Stimulated activated CD4-positive, alpha-beta T cell treated with anti-CD3 and anti-CD28 coated beads, Interleukin-4, amount 100 ng/mL, for 4 hours (primary cell): ENCODE data around the gene TNFAIP8L1.

Experiments
- DNase-seq, 2 experiments: peaks; one replicate each; pipeline ENCODE4 v3.0.0-alpha.2; 2020

The TNFAIP8L1 gene

DNA sequence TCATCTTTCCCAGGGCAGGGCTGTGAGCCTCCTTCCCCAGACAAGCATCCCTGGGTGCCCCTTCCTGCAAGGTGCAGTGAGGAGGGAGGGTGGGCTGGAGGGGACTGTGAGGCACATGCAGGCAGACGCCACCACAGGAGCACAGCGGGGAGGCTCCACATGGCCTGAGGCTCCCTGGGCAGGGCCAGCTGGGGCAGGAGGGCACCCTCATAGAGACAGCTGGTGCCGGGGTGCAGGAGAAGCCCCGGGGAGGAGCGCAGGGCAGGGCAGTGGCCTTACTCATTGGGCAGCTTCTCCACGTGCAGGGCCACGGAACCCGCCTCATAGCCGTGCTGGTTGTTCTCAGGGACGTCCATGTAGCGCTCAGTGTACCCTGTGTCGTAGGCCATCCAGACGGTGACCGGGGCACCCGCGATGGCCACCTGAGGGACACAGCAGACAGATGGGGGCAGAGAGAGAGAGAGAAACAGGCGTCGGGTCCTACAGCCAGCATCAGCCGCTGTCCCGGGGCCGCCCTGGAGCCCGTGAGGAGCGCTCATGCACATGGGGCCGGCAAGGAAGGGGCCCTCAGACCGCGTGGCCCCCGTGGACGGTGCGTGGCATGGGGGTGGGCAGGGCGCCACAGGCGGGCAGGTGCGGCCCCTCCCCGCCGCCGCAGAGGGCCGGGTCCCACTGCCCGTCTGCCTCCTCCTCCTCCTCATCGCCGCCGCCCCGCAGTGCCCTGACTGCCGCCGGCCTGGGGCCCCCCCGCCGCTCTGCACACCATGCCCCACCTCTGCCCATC is 43.3 kb downstream of the TNFAIP8L1 start:
- no peak for DNase-seq

- no peak for DNase-seq
These were observed 45.2 kb downstream of the TNFAIP8L1 start for GRCh38 chr19:4684312-4685095.

DNA sequence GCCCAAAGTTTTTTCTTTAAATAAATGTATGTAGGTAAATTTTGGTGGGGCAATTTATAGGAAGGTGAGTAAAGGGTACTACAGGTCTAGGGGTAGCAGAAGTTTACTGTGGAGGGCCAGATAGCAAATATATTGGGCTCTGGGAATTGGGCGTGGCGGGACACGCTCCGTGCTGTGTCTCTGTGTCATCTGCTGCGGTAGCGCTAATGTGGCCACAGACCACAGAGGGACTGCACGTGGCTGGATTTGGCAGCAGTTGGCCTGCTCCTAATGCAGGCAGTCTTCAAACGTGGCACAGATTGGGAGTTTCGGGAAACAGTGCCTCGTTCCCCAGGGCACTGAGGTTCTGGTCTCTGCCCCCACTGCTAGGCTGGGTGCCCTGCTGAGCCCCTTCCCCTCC is 47.4 kb downstream of the TNFAIP8L1 start:
- DNase-seq, result no peak

- no peak for DNase-seq
These were observed 48.1 kb downstream of the TNFAIP8L1 start for GRCh38 chr19:4687396-4687795.

- DNase-seq, result no peak
These were observed 49.3 kb downstream of the TNFAIP8L1 start for GRCh38 chr19:4688587-4688986.

GRCh38 chr19:4689403-4689802 is 50.1 kb downstream of the TNFAIP8L1 start:
- DNase-seq, result no peak

DNA sequence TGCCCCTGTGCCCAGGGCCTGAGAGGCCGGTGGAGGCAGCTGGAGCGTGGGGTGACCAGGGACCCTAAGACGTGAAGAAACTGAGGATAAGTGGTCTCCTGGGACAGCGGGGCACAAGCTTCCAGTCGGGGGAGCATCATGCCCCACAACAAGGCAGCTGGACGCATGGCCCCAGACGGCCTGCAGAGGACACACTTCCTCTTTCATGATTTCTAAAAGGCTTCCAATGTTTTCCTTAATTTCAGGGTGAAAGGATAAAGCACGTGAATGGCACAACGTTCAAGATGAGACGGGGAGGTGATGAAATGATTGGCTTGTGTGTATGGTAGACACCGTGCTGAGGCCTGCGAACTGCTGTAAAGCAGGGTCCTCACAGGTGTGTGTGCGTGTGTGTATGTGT is 51.0 kb downstream of the TNFAIP8L1 start:
- DNase-seq, result no peak

- no peak for DNase-seq
These were observed 52.1 kb downstream of the TNFAIP8L1 start for GRCh38 chr19:4691373-4691772.

DNA sequence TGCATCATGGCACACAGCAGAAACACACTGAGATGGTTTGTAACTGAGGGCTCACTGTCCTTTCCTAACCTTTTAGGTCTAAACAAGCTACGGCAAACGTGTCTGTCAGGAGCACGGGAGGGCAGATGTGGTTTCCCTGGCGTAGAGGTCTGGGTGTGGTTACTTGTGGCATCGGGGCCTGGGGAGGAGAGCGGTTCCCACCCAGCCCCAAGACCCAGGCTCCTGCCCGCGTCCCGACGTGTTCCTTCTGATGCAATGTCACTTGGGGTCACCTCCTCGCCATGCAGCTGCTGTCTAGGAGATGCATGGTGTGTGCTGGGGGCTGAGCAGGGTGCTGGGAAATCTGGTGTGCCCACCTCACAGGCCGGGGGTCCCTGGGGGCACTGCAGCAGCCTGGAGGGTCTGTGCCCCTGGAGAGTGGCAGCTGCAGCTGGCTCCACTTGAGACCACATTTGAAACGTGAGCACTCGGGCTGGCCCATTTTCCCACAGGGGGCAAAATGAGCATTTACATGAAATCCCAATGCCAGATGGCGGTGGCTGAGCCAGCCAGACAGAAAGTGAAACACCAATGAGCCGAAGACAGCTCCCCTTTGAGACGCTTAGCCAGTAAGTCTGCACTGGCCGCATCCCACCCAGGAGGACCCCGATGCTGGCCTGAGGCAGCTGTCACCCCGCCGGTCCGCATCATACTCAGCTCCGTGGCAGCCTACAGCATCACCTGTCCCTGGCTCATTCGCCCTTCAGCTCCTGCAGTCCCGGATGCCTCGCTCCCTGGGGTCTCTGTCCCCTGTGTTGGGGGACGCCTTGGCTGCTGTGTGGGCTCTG is 53.1 kb downstream of the TNFAIP8L1 start:
- no peak for DNase-seq

GRCh38 chr19:4693078-4693350 is 53.7 kb downstream of the TNFAIP8L1 start:
- DNase-seq, result no peak

- no peak for DNase-seq
These were observed 54.3 kb downstream of the TNFAIP8L1 start for GRCh38 chr19:4693471-4694121.

- DNase-seq, result no peak
These were observed 55.1 kb downstream of the TNFAIP8L1 start for GRCh38 chr19:4694211-4694987.

GRCh38 chr19:4695224-4695731 is 56.0 kb downstream of the TNFAIP8L1 start:
- DNase-seq, result no peak

- no peak for DNase-seq
These were observed 58.0 kb downstream of the TNFAIP8L1 start for GRCh38 chr19:4697304-4697703.

- no peak for DNase-seq
These were observed 60.7 kb downstream of the TNFAIP8L1 start for GRCh38 chr19:4699826-4700692.

DNA sequence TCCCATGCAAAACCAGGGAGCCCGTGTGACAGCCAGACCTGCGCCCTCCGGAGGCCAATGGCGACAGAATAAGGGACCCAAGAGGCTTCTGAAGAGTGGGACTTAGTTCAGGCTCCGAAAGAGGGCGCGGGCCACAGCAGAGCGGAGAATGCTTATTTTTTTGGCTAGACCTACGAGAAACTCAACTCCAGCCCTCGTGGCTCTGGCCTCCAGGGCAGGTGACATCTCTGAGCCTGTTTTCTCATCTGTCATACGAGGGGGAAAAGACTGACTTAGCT is 61.3 kb downstream of the TNFAIP8L1 start:
- DNase-seq, result no peak

DNA sequence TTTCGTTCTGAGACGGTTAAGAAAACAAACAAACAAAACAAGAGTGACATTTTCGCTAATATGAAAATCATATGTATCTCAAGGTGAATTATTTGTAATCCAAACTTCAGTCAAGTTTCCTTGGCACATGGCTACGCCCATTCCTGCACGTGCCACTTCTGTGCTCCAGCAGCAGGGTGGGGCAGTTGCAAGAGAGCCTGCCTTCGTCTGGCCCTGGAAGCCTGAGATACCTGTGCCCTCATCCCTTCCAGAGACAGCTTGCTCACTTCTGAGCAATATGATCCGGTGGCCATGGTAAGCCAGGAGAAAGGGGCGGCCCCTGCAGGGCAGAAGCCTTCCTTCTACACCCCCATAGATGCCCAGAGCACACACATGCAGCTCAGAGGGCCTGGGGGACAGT is 62.2 kb downstream of the TNFAIP8L1 start:
- DNase-seq, result no peak

GRCh38 chr19:4702764-4703163 is 63.4 kb downstream of the TNFAIP8L1 start:
- DNase-seq, result no peak

GRCh38 chr19:4703671-4704316 is 64.5 kb downstream of the TNFAIP8L1 start:
- no peak for DNase-seq

DNA sequence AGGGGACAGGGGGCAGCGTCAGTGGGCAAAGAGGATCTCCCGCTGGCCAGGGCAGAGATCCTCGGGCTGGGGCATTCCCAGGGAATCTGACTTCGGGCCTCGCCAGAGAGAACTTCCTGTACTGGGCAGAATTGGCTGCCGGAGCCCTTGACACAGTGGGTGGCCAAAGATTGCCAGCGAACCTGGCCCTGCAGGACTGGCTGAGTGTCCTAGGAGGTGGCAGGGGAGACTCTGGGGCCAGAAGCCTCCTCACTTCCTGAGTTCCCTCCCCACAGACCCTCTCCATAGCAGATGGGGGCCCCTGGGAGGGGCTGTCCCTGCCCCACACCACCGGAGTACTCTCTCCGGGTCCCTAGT is 65.0 kb downstream of the TNFAIP8L1 start:
- DNase-seq, result no peak
